ENCODE data around the gene YTHDF2. TPM values are rescaled to one million over a fixed set of nuclear protein-coding genes. Genes with fewer than 3 reads are reported as not detected.
"Not testable (repeated sequence)": the region's sequence is repeated elsewhere in the genome, so short reads cannot be mapped to it uniquely, and the experiment has no call there.

YTHDF2 gene
- total and polyA plus RNA-seq, 2 donors from 2014 or later, result 38.2 to 61.0 TPM

DNA sequence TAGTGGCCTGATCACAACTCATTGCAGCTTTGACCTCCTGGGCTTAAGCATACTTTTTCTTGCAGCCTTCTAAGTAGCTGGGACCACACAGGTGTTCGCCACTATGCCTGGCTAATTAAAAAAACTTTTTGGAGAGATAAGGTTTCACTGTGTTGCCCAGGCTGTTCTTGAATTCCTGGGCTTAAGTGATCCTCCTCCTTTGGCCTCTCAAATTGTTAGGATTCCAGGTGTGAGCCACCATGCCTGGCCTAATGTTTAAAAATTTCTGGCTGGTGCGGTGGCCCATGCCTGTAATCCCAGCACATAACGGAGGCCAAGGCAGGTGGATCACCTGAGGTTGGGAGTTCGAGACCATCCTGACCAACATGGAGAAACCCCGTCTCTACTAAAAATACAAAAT, 24.4 kb downstream of the YTHDF2 start:
- Histone ChIP-seq H3K9me3 (ENCODE audit: control insufficient read depth in 2 of 3, insufficient read depth in 1 of 3, low read length in 3 of 3) (no peaks in the 10 kb centered on the region), H3K4me1 (ENCODE audit: control insufficient read depth in 2 of 3, insufficient read depth in 2 of 3, low read depth in 1 of 3, low read length in 3 of 3) (peaks cover 0 to 6% (median 3%) of the 10 kb centered on the region in 3 donors)
- FAIRE-seq, result no peak

DNA sequence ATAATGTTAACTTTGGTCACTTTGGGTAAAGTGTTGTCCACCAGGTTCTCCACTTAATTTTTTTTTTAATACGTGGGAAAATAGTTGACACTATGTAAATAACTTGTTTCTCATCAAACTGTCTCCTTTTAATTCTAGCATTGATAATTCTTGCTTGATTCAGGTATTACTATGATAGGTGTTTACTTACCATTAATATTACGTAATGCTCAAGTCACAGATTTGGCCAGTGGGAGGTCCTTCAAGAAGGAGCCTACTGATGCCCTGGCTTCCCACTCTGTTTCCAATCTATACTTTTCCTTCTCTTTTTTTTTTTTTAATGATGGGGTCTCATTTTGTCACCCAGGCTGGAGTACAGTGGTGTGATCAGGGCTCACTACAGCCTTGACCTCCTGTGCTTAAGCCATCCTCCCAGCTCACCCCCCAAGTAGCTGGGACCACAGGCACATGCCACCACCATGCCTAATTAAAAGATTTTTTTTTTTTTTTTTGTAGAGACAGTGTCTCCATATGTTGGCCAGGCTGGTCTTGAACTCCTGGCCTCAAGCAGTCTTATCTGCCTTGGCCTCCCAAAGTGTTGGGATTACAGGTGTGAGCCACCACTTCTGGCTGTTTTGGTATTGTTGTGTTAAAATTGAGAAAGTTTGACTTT, 29.9 kb downstream of the YTHDF2 start:
- no peak for FAIRE-seq
- intact Hi-C loops (cut with DNase I), result no loop called here
- no peaks in the 10 kb centered on the region for H3K4me1 ChIP-seq (ENCODE audit: control insufficient read depth in 2 of 3, insufficient read depth in 2 of 3, low read depth in 1 of 3, low read length in 3 of 3)
- DNase-seq, result no peak
- no peak overlapping the region for H3K4me3 ChIP-seq (ENCODE audit: low read length in 3 of 3)
- no peak overlapping the region for H3K9ac ChIP-seq (ENCODE audit: low read length in 3 of 3)
- peaks cover 2 to 7% (median 6%) of the 10 kb centered on the region in 3 donors for H3K36me3 ChIP-seq (ENCODE audit: control insufficient read depth in 2 of 3, insufficient read depth in 3 of 3, low read length in 3 of 3)
- no peak overlapping the region for H3K27ac ChIP-seq (ENCODE audit: low read depth in 2 of 2, low read length in 2 of 2)
- no peaks in the 10 kb centered on the region for H3K27me3 ChIP-seq (ENCODE audit: control insufficient read depth, insufficient read depth, low read length)
- H3K9me3 ChIP-seq (ENCODE audit: control insufficient read depth in 2 of 3, insufficient read depth in 1 of 3, low read length in 3 of 3), result no peaks in the 10 kb centered on the region
- TF ChIP-seq, protein P1, sequence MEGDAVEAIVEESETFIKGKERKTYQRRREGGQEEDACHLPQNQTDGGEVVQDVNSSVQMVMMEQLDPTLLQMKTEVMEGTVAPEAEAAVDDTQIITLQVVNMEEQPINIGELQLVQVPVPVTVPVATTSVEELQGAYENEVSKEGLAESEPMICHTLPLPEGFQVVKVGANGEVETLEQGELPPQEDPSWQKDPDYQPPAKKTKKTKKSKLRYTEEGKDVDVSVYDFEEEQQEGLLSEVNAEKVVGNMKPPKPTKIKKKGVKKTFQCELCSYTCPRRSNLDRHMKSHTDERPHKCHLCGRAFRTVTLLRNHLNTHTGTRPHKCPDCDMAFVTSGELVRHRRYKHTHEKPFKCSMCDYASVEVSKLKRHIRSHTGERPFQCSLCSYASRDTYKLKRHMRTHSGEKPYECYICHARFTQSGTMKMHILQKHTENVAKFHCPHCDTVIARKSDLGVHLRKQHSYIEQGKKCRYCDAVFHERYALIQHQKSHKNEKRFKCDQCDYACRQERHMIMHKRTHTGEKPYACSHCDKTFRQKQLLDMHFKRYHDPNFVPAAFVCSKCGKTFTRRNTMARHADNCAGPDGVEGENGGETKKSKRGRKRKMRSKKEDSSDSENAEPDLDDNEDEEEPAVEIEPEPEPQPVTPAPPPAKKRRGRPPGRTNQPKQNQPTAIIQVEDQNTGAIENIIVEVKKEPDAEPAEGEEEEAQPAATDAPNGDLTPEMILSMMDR (IDR thresholded peaks at IDR 0.05; ENCODE audit: borderline replicate concordance, extremely low read depth, insufficient read depth), result no peak

More for the DNA sequence above, 24.4 kb downstream of the YTHDF2 start:
- no peak for DNase-seq
- Histone ChIP-seq H3K27ac (ENCODE audit: low read depth in 2 of 2, low read length in 2 of 2) (no peak overlapping the region), H3K36me3 (ENCODE audit: control insufficient read depth in 2 of 3, insufficient read depth in 3 of 3, low read length in 3 of 3) (peaks cover 0 to 12% (median 0%) of the 10 kb centered on the region in 3 donors), H3K4me3 (ENCODE audit: low read length in 3 of 3) (no peak overlapping the region), H3K9ac (ENCODE audit: low read length in 3 of 3) (no peak overlapping the region), H3K27me3 (ENCODE audit: control insufficient read depth, insufficient read depth, low read length) (no peaks in the 10 kb centered on the region)
- intact Hi-C loops (cut with DNase I), result no loop called here
- TF ChIP-seq, protein P1 (IDR thresholded peaks at IDR 0.05; ENCODE audit: borderline replicate concordance, extremely low read depth, insufficient read depth), result no peak

DNA sequence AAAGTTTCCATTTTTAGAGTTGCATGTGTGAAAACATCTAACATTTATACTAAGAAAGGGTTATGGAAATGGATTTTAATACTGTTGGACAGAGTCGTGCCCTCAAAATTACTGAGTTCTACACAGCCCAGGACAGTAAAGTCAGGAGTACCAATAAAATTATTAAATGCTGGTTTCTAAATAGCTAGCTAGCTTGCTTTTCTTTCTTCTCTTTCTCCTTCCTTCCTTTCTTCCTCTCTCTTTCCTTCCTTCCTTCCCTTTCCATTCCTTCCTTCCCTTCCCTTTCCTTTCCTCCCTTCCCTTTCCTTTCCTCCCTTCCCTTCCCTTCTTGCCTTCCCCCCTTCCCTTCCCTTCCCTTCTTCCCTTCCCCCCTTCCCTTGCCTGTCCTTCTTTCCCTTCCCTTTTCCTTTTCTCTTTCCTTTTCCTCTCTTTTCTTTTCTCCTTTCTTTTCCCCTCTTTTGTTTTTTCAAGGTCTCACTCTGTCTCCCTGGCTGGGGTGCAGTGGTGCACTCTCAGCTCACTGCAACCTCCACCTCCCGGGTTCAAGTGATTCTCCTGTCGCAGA, 33.9 kb downstream of the YTHDF2 start:
- no peaks in the 10 kb centered on the region for H3K9me3 ChIP-seq (ENCODE audit: control insufficient read depth in 2 of 3, insufficient read depth in 1 of 3, low read length in 3 of 3)
- H3K36me3 ChIP-seq (ENCODE audit: control insufficient read depth in 2 of 3, insufficient read depth in 3 of 3, low read length in 3 of 3), result peaks cover 0 to 6% (median 2%) of the 10 kb centered on the region in 3 donors
- peaks cover 0 to 10% (median 9%) of the 10 kb centered on the region in 3 donors for H3K4me1 ChIP-seq (ENCODE audit: control insufficient read depth in 2 of 3, insufficient read depth in 2 of 3, low read depth in 1 of 3, low read length in 3 of 3)
- DNase-seq (no peak), FAIRE-seq (no peak)
- H3K4me3 ChIP-seq (ENCODE audit: low read length in 3 of 3), result no peak overlapping the region
- no peak overlapping the region for H3K9ac ChIP-seq (ENCODE audit: low read length in 3 of 3)
- intact Hi-C loops (cut with DNase I), result no loop called here
- no peak overlapping the region for H3K27ac ChIP-seq (ENCODE audit: low read depth in 2 of 2, low read length in 2 of 2)
- TF ChIP-seq, protein P1 (IDR thresholded peaks at IDR 0.05; ENCODE audit: borderline replicate concordance, extremely low read depth, insufficient read depth), result no peak
- no peaks in the 10 kb centered on the region for H3K27me3 ChIP-seq (ENCODE audit: control insufficient read depth, insufficient read depth, low read length)

DNA sequence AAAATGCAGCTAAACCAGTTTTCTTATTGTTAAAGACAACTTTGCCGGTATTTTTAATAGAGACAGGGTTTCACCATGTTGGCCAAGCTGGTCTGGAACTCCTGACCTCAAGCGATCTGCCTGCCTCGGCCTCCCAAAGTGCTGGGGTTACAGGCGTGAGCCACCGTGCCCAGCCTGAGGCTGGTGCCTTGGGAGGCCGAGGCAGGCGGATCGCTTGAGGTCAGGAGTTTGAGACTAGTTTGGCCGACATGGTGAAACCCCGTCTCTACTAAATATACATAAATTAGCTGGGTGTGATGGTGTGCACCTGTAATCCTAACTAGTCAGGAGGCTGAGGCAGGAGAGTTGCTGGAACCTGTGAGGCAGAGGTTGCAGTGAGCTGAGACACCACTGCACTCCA, 35.2 kb downstream of the YTHDF2 start:
- not testable (repeated sequence) for FAIRE-seq

More for the DNA sequence above, 35.2 kb downstream of the YTHDF2 start:
- H3K9me3 ChIP-seq (ENCODE audit: control insufficient read depth in 2 of 3, insufficient read depth in 1 of 3, low read length in 3 of 3); H3K36me3 ChIP-seq (ENCODE audit: control insufficient read depth in 2 of 3, insufficient read depth in 3 of 3, low read length in 3 of 3); H3K4me1 ChIP-seq (ENCODE audit: control insufficient read depth in 2 of 3, insufficient read depth in 2 of 3, low read depth in 1 of 3, low read length in 3 of 3); H3K27ac ChIP-seq (ENCODE audit: low read depth in 2 of 2, low read length in 2 of 2); H3K27me3 ChIP-seq (ENCODE audit: control insufficient read depth, insufficient read depth, low read length); H3K9ac ChIP-seq (ENCODE audit: low read length in 3 of 3); DNase-seq; H3K4me3 ChIP-seq (ENCODE audit: low read length in 3 of 3); intact Hi-C loops (cut with DNase I): not testable (repeated sequence)
